ENCODE measurements around the gene DMXL1.

- TF ChIP-seq, protein P1, sequence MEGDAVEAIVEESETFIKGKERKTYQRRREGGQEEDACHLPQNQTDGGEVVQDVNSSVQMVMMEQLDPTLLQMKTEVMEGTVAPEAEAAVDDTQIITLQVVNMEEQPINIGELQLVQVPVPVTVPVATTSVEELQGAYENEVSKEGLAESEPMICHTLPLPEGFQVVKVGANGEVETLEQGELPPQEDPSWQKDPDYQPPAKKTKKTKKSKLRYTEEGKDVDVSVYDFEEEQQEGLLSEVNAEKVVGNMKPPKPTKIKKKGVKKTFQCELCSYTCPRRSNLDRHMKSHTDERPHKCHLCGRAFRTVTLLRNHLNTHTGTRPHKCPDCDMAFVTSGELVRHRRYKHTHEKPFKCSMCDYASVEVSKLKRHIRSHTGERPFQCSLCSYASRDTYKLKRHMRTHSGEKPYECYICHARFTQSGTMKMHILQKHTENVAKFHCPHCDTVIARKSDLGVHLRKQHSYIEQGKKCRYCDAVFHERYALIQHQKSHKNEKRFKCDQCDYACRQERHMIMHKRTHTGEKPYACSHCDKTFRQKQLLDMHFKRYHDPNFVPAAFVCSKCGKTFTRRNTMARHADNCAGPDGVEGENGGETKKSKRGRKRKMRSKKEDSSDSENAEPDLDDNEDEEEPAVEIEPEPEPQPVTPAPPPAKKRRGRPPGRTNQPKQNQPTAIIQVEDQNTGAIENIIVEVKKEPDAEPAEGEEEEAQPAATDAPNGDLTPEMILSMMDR (IDR thresholded peaks at IDR 0.05) = no peak
- TF ChIP-seq SIN3A (IDR thresholded peaks at IDR 0.05; ENCODE audit: borderline replicate concordance, insufficient read depth, low read depth, low read length) (no peak), REST (IDR thresholded peaks at IDR 0.05; ENCODE audit: insufficient read depth in 1 of 2, low read depth in 2 of 2, low read length in 1 of 2) (no peak), POLR2AphosphoS5 (IDR thresholded peaks at IDR 0.05; ENCODE audit: low read depth, low read length) (no peak), TCF7L2 (IDR thresholded peaks at IDR 0.05; ENCODE audit: low read depth, low read length) (no peak)
These were observed 202.5 kb downstream of the DMXL1 start for GRCh38 chr5:119273391-119273839.

All from Panc1 (cell line).